HG02610 (cell line): ENCODE measurements around the gene LRRC4C.
"Not testable (repeated sequence)": the region's sequence is repeated elsewhere in the genome, so short reads cannot be mapped to it uniquely, and the experiment has no call there.

ENCODE experiments used
- ATAC-seq: cut with Tn5 transposase; IDR thresholded peaks from one replicate; pipeline ENCODE4 v1.9.1; 2021; ENCODE audit warnings: mild to moderate bottlenecking, moderate library complexity; ENCODE audit not compliant: unreplicated experiment

LRRC4C gene

GRCh38 chr11:40202589-40203270 is 1256.7 kb downstream of the LRRC4C start:
- no peak for ATAC-seq

DNA sequence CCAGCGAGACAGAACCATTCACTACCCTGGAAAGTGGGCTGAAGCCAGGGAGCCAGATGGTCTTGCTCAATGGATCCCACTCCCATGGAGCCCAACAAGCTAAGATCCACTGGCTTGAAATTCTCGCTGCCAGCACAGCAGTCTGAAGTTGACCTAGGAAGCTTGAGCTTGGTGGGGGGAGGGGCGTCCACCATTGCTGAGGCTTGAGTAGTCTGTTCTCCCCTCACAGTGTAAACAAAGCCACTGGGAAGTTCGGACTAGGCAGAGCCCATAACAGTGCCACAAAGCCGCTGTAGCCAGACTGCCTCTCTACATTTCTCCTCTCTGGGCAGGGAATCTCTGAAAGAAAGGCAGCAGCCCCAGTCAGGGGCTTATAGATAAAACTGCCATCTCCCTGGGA is 1266.9 kb downstream of the LRRC4C start:
- not testable (repeated sequence) for ATAC-seq

- no peak for ATAC-seq
These were observed 1269.2 kb downstream of the LRRC4C start for GRCh38 chr11:40190294-40190693.

DNA sequence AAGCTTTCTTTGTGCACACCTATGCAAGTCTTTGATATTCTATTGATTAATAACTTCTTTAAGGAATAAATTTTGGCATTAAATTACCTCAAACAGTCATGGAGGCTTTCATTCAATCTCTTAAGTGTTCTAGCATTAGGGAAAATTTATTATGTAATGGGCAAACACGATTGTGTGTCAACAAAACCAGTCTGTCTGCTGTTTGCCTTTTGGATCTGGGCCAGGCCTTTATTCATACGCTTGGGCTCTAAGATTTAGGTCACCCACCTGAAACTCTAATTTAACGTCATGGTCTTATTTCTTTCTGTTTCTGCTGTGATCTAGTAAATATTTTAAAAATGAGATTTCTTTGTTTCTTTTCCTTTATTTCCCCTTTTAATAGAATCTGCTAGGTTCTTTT is 1270.6 kb downstream of the LRRC4C start:
- no peak for ATAC-seq

DNA sequence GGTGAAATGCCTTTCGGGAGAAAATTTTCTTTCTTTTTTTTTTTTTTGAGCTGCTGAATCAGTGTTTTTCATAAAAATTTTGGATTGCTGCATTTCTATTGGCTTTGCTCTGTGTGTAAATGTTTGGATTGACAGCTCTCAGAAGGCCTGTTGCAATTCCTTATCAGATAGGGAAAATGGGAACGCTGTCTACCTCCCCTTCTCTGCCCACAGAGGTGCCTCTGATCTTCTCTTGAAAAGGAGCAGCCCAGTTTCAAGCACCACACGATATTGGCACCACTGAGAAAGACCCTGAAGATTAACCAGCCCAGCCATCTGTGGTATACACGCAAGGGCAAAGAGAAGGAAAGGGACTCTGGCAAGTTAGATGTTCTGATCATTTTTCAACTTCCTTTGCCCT is 1272.2 kb downstream of the LRRC4C start:
- ATAC-seq, result no peak

DNA sequence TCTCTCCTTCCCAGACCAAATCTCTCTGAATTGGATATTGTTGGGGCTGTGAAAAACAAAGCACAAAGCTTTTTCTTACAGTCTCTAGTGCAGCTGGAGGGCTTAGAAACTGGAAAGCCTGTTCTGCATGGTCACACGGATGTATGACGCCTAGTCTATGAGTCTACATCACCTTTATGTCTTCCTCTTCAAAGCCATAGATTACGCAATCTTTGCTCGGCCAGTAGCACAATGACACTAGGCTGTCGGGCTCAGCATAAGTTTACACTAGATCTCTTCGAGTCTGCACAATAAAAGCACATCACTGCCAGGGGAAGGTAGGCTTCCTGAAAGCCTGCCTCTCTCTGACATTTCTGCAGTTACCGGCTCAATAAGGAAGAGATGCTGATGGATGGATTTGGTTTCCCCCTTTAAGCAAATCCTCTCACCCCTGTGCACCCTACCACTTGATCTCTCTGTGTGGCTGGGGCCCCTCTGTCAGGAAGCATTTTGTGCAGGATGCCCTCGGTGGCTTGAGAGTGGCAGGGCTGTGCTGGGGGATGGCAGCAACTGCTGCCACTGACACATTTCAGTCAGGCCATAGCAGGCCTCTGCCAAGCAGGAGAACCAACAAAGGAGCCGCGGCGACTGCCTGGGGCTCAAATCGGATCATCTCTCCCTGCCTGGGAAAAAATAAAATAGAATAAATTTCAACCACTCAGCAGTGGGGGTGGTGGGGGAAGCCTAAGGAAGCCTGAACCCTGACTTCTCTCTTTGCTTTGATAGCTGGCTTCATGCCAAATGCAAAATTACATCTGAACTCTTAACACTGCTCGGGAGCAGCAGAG is 1272.8 kb downstream of the LRRC4C start:
- no peak for ATAC-seq

DNA sequence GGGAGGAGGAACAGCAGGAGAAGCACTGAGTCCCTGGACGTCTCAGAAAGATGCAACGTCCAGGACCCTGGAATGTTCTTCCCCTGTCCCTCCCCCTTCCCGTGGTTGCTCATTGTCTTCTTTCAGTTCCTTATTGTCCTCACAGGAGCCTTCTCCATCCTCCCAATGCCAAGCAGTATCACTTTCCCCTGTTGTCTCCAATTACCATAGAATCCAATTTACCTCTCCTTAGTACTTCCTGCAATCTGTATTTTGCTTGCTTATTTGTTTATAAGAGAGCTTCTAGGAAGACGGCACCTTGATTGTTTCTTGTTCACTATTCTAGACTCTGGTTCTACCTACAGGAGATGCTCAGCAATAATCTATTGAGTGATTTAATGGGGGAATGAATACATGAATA is 1273.7 kb downstream of the LRRC4C start:
- no peak for ATAC-seq

- ATAC-seq, result peak; percentile 96
These were observed 1276.1 kb downstream of the LRRC4C start for GRCh38 chr11:40183073-40184064.

- no peak for ATAC-seq
These were observed 1279.9 kb downstream of the LRRC4C start for GRCh38 chr11:40179541-40179940.

GRCh38 chr11:40178470-40178869 is 1281.0 kb downstream of the LRRC4C start:
- ATAC-seq, result no peak

DNA sequence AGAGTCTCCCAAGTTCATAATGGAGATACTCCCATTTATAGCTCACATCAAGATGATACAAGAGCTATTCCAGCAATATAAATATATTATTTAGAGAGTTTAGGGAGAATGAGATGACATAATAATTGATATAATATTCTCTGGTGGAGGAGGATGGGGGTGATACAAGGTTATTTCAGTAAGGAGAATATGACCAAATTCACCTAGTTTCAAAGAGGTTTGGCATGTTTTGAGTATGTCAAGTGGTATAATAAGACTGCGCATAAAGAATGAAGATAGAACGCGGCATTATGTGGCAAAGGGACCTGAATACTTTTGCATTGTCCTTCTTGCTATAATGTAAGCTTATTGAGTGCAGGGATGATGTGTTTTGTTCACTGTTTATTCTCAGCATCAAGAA is 1283.5 kb downstream of the LRRC4C start:
- ATAC-seq, result no peak

- peak; percentile 62 for ATAC-seq
These were observed 1289.4 kb downstream of the LRRC4C start for GRCh38 chr11:40170078-40170477.

DNA sequence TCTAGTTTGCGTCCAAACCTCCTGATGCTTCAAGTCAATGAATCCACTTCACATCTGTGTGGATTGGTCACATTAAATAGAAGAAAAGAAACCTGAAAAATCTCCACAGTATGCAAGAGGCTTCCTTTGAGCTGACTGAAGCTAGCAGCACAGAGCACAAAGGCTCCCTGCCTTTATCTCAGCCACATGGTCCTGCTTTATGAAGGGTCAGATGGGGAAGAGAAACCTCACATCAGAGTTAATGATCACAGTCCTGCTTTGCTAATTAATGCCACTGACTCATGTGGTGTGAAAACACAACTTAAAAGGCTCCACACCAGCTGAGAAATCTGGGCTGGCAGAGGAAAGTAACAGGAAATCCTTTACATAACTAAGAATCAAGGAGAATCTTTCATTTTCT is 1291.0 kb downstream of the LRRC4C start:
- peak; percentile 58 for ATAC-seq

- ATAC-seq, result not testable (repeated sequence)
These were observed 1291.6 kb downstream of the LRRC4C start for GRCh38 chr11:40167805-40168204.

- ATAC-seq, result no peak
These were observed 1292.6 kb downstream of the LRRC4C start for GRCh38 chr11:40166892-40167291.

- no peak for ATAC-seq
These were observed 1296.3 kb downstream of the LRRC4C start for GRCh38 chr11:40162901-40163883.

DNA sequence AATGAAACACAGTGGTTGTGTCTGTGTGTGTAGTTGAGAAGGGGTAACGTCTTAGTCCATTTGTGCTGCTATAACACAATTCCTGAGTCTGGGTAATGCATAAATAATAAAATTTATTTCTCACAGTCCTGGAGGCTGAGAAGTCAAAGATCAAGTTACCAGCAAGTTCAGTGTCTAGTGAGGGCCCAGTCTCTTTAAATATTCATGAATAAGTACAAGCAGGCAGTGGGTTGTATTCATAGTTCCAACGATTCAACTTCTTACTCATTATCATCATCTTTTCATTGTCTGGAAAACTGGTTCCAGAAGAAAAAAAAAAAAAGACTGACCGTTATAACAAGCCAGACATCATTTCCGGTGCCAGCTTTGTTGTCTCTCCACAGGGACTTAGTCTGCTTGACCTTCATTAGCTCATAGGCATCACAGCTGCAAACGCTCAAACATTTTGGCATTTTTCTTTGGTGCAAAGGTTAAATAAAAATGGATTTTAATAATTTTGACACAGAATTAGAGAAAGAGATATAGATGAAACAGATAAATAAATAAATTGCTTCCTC is 1297.5 kb downstream of the LRRC4C start:
- ATAC-seq, result no peak

DNA sequence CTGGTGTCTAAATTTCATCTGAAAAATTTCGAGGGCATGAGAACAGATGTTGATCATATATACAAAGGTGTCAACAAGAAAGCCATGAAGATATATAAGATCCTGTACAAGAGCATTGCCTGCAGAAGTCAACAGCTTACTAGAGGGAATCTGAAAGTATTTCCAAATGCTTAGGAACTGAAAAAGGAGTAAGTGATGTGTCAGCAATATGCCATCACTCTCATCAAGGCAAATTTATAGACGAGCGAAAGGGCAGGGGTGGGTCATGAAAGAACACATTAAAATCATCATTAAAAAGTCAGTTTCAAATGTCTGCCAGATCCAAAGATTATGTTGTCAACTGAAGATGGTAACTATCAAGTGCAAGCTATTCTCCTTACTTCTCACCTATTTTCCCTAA is 1299.0 kb downstream of the LRRC4C start:
- no peak for ATAC-seq

GRCh38 chr11:40149721-40150120 is 1309.7 kb downstream of the LRRC4C start:
- ATAC-seq, result no peak

GRCh38 chr11:40140560-40140959 is 1318.9 kb downstream of the LRRC4C start:
- no peak for ATAC-seq
